ENCODE data around the gene KIAA0930. TPM values are rescaled to one million over a fixed set of nuclear protein-coding genes. Genes with fewer than 3 reads are reported as not detected.

The KIAA0930 gene
- polyA plus RNA-seq, 1 of the 3 experiments (the other 2 are of a cell fraction), result 80.8 TPM

- no peak overlapping the region for H3K9ac ChIP-seq
- H3K36me3 ChIP-seq (replicated peaks in 1 of 2; ENCODE audit: control insufficient read depth in 1 of 2, insufficient read depth in 2 of 2, low read length in 1 of 2), result peaks cover 0 to 5% of the 10 kb centered on the region in 2 experiments
- no peaks in the 10 kb centered on the region for H3K27me3 ChIP-seq (ENCODE audit: insufficient read depth)
- TF ChIP-seq FOXM1 (IDR thresholded peaks at IDR 0.05; ENCODE audit: low read depth), result no peak
- no peak for TF ChIP-seq YY1 (IDR thresholded peaks at IDR 0.05; ENCODE audit: low read depth)
- no peak for TF ChIP-seq USF1 (IDR thresholded peaks at IDR 0.05; ENCODE audit: borderline replicate concordance, low read depth)
- TF ChIP-seq FOXJ3 (CRISPR knock-in tag; IDR thresholded peaks at IDR 0.05), result no peak
- no peak for TF ChIP-seq RAD21 (IDR thresholded peaks at IDR 0.05; ENCODE audit: low read length)
- TF ChIP-seq EP300 (IDR thresholded peaks at IDR 0.05; ENCODE audit: borderline replicate concordance in 1 of 2, low read depth in 1 of 2, low read length in 1 of 2), result no peak
- no peak for TF ChIP-seq POLR2AphosphoS5 (IDR thresholded peaks at IDR 0.05; ENCODE audit: low read depth, low read length)
- TF ChIP-seq MXI1 (IDR thresholded peaks at IDR 0.05; ENCODE audit: low read depth, low read length), result no peak
- TF ChIP-seq JUND (IDR thresholded peaks at IDR 0.05), result no peak
- no peak for TF ChIP-seq SMC3 (IDR thresholded peaks at IDR 0.05; ENCODE audit: low read depth, low read length)
- no peak for TF ChIP-seq MEF2A (IDR thresholded peaks at IDR 0.05; ENCODE audit: borderline replicate concordance, low read depth)
- no peak for TF ChIP-seq TCF12 (IDR thresholded peaks at IDR 0.05)
- no peak for TF ChIP-seq TEAD4 (IDR thresholded peaks at IDR 0.05; ENCODE audit: borderline replicate concordance, insufficient read depth)
- TF ChIP-seq EZH2phosphoT487 (IDR thresholded peaks at IDR 0.05; ENCODE audit: borderline replicate concordance, low read depth), result no peak
- no peak for TF ChIP-seq GATA2 (CRISPR knock-in tag; IDR thresholded peaks at IDR 0.05)
- no peak for TF ChIP-seq SIN3A (IDR thresholded peaks at IDR 0.05; ENCODE audit: borderline replicate concordance, low read depth, low read length)
- TF ChIP-seq RXRA (IDR thresholded peaks at IDR 0.05; ENCODE audit: borderline replicate concordance, low read depth), result no peak
- TF ChIP-seq ELF1 (IDR thresholded peaks at IDR 0.05), result no peak
- no peak for TF ChIP-seq NRF1 (IDR thresholded peaks at IDR 0.05; ENCODE audit: low read depth, low read length)
- no peak for TF ChIP-seq CHD2 (IDR thresholded peaks at IDR 0.05; ENCODE audit: low read length, partially characterized antibody)
- WGBS (ENCODE audit: low lambda C conversion rate), result 92% methylated on average over 11 of the region's 15 CpGs
- no peaks in the 10 kb centered on the region for H3K9me2 ChIP-seq
- ChIA-PET CTCF (interaction anchor here (0.6 to 1.8 kb wide), 4 partner anchors 9 to 430 kb away, joined by 3 to 5 read pairs (median 4); no protein-coding TSS in a partner anchor), POLR2A (no interaction called here)
- no peak overlapping the region for H3K4me3 ChIP-seq (ENCODE audit: low read depth in 2 of 2, low read length in 1 of 2)
- DNase-seq, result no peak
- no peak overlapping the region for H3K27ac ChIP-seq (ENCODE audit: low read depth in 2 of 2, low read length in 1 of 2)
- no peak overlapping the region for H3K4me2 ChIP-seq
- peaks cover 6 to 17% of the 10 kb centered on the region in 2 experiments; a peak in 2 of 4 replicates for H3K4me1 ChIP-seq (ENCODE audit: control insufficient read depth in 1 of 2, insufficient read depth in 2 of 2, low read depth in 1 of 2, low read length in 1 of 2)
- no peak overlapping the region for H2AFZ ChIP-seq (ENCODE audit: low read depth)
- H3K79me2 ChIP-seq (ENCODE audit: insufficient read depth), result peaks cover 32% of the 10 kb centered on the region
- H3F3A ChIP-seq (replicated peaks; ENCODE audit: insufficient read depth), result peaks cover 3% of the 10 kb centered on the region
- H4K20me1 ChIP-seq (ENCODE audit: insufficient read depth), result peaks cover 36% of the 10 kb centered on the region
- no peaks in the 10 kb centered on the region for H3K9me3 ChIP-seq
Measured at GRCh38 chr22:45237065-45237990, 3.4 kb downstream of the KIAA0930 start.
